Glutamatergic neuron (in vitro differentiated cells): ENCODE measurements around the gene RIN2. TPM values are rescaled to one million over a fixed set of nuclear protein-coding genes. Genes with fewer than 3 reads are reported as not detected.

ENCODE experiments used
- DNase-seq: peaks from one replicate; pipeline ENCODE4 v3.0.0; 2022
- H3K27ac Mint-ChIP-seq: one replicate; pipeline ENCODE4 v1.8.0; 2020; ENCODE audit warnings: mild to moderate bottlenecking, mixed read lengths, inconsistent platforms; ENCODE audit not compliant: unreplicated experiment
- H3K27me3 Mint-ChIP-seq: one replicate; pipeline ENCODE4 v1.8.0; 2020; ENCODE audit warnings: mild to moderate bottlenecking, moderate library complexity, mixed read lengths, inconsistent platforms; ENCODE audit not compliant: unreplicated experiment
- H3K36me3 Mint-ChIP-seq: one replicate; pipeline ENCODE4 v1.8.0; 2020; ENCODE audit warnings: mild to moderate bottlenecking, mixed read lengths, inconsistent platforms; ENCODE audit not compliant: unreplicated experiment
- H3K4me1 Mint-ChIP-seq: one replicate; pipeline ENCODE4 v1.8.0; 2020; ENCODE audit warnings: mild to moderate bottlenecking, low read depth, mixed read lengths, inconsistent platforms; ENCODE audit not compliant: unreplicated experiment
- H3K4me3 Mint-ChIP-seq: one replicate; pipeline ENCODE4 v1.8.0; 2020; ENCODE audit warnings: mild to moderate bottlenecking, mixed read lengths, inconsistent platforms; ENCODE audit not compliant: unreplicated experiment
- H3K9me3 Mint-ChIP-seq: one replicate; pipeline ENCODE4 v1.8.0; 2020; ENCODE audit warnings: mild to moderate bottlenecking, moderate library complexity, mixed read lengths, inconsistent platforms; ENCODE audit not compliant: unreplicated experiment
- CTCF ChIP-seq: fragments of 200-600 bp; sonication (generic); IDR thresholded peaks from one replicate; pipeline ENCODE4 v1.5.0; 2021; ENCODE audit not compliant: partially characterized antibody, unreplicated experiment
- total RNA-seq: library from RNA; stranded (reverse); fragmentation: NEBNext Ultra II Directional; extraction: Animal tissue kit (Norgen Biotek cat#: 25700); gene quantifications from one replicate; pipeline ENCODE4 v1.2.1, GENCODE V29; 2021; ENCODE audit not compliant: unreplicated experiment

Gene RIN2
- total RNA-seq, 1 donor from 2014 or later = 108 TPM

GRCh38 chr20:19761326-19761725 lies 3.3 kb downstream of the RIN2 start:
- H3K27ac Mint-ChIP-seq = no peak overlapping the region
- TF ChIP-seq CTCF = no peak
- H3K27me3 Mint-ChIP-seq = peaks cover 9% of the 10 kb centered on the region
- H3K4me3 Mint-ChIP-seq = peak overlapping the region; percentile 31
- peaks cover 15% of the 10 kb centered on the region for H3K9me3 Mint-ChIP-seq
- H3K36me3 Mint-ChIP-seq = peaks cover 5% of the 10 kb centered on the region
- DNase-seq = no peak
- peaks cover 57% of the 10 kb centered on the region for H3K4me1 Mint-ChIP-seq

- Mint-ChIP-seq H3K9me3 (peaks cover 18% of the 10 kb centered on the region), H3K4me1 (peaks cover 57% of the 10 kb centered on the region), H3K27me3 (peaks cover 12% of the 10 kb centered on the region), H3K4me3 (peak overlapping the region; percentile 72), H3K36me3 (peaks cover 5% of the 10 kb centered on the region), H3K27ac (peak overlapping the region; percentile 88)
- no peak for TF ChIP-seq CTCF
- DNase-seq = no peak
Measured at GRCh38 chr20:19761841-19762240, 3.8 kb downstream of the RIN2 start.

GRCh38 chr20:19764207-19764606 lies 6.1 kb downstream of the RIN2 start:
- no peak for TF ChIP-seq CTCF
- peak overlapping the region; percentile 56 for H3K4me3 Mint-ChIP-seq
- DNase-seq = no peak
- peak overlapping the region; percentile 45 for H3K27ac Mint-ChIP-seq
- H3K9me3 Mint-ChIP-seq = peaks cover 10% of the 10 kb centered on the region
- peaks cover 5% of the 10 kb centered on the region for H3K36me3 Mint-ChIP-seq
- peaks cover 72% of the 10 kb centered on the region for H3K4me1 Mint-ChIP-seq
- peaks cover 11% of the 10 kb centered on the region for H3K27me3 Mint-ChIP-seq

- H3K27ac Mint-ChIP-seq = peak overlapping the region; percentile 93
- H3K4me3 Mint-ChIP-seq = peak overlapping the region; percentile 44
- no peak for DNase-seq
- H3K27me3 Mint-ChIP-seq = peaks cover 8% of the 10 kb centered on the region
- peaks cover 10% of the 10 kb centered on the region for H3K9me3 Mint-ChIP-seq
- peaks cover 5% of the 10 kb centered on the region for H3K36me3 Mint-ChIP-seq
- no peak for TF ChIP-seq CTCF
- H3K4me1 Mint-ChIP-seq = peaks cover 76% of the 10 kb centered on the region
Measured at GRCh38 chr20:19765266-19765665, 7.2 kb downstream of the RIN2 start.

- no peak for TF ChIP-seq CTCF
- Mint-ChIP-seq H3K4me1 (peaks cover 76% of the 10 kb centered on the region), H3K36me3 (peaks cover 5% of the 10 kb centered on the region), H3K4me3 (peak overlapping the region; percentile 73), H3K9me3 (peaks cover 10% of the 10 kb centered on the region), H3K27me3 (peaks cover 11% of the 10 kb centered on the region), H3K27ac (peak overlapping the region; percentile 93)
- no peak for DNase-seq
Measured at GRCh38 chr20:19765913-19766312, 7.9 kb downstream of the RIN2 start.
